GM12878 (cell line): ENCODE measurements around the gene TOM1L2. TPM values are rescaled to one million over a fixed set of nuclear protein-coding genes. Genes with fewer than 3 reads are reported as not detected.

Source experiments
- ATAC-seq: fragments of 200-7000 bp; cut with Tn5 transposase; 3 replicates; pipeline ENCODE4 v1.9.1; 2020; ENCODE audit warnings: mild to moderate bottlenecking, moderate library complexity
- BruUV-seq: library from RNA; stranded (reverse); fragments of 400-500 nt; replicated peaks from 2 replicates; lab custom pipeline; 2021; lab: Mats Ljungman, UMichigan
- CTCF ChIA-PET: fragments of 300-600 bp; sonication (Branson Sonifier 250); formaldehyde crosslinking; extraction: SDS; loops from one replicate; lab custom pipeline; 2021; ENCODE audit warnings: inconsistent platforms; lab: Yijun Ruan, JAX
- POLR2A ChIA-PET: fragments of 350-600 bp; formaldehyde crosslinking; extraction: SDS; loops from one replicate; lab custom pipeline; 2021; ENCODE audit warnings: inconsistent platforms; lab: Charles Lee
- RAD21 ChIA-PET: fragments of 300-600 bp; sonication (Branson Sonifier 250); formaldehyde crosslinking; loops from one replicate; lab custom pipeline; 2023; ENCODE audit warnings: antibody characterized with exemption; ENCODE audit not compliant: unreplicated experiment; lab: Charles Lee
- SMC1A ChIA-PET: fragments of 300-600 bp; sonication (Branson Sonifier 250); formaldehyde crosslinking; loops from one replicate; lab custom pipeline; 2023; ENCODE audit not compliant: unreplicated experiment, uncharacterized antibody; lab: Charles Lee
- DNase-seq: peaks from one replicate; pipeline ENCODE4 v3.0.0-alpha.2; 2011; ENCODE audit warnings: low read depth, low spot score
- FAIRE-seq: peaks from 3 replicates; lab custom pipeline; 2011; peaks lifted over from hg19 to GRCh38; lab: Jason Lieb, UNC
- H2AFZ ChIP-seq: 2 replicates; pipeline ENCODE4 v1.6.0; 2011; ENCODE audit warnings: low read depth, low read length, control low read depth; ENCODE audit not compliant: control insufficient read depth
- H3K27ac ChIP-seq: 2 replicates; pipeline ENCODE4 v1.5.1; 2011; ENCODE audit warnings: control low read depth; ENCODE audit not compliant: control insufficient read depth, insufficient read depth
- H3K27me3 ChIP-seq, 2 experiments: replicated peaks in 1 of 2; 2 replicates each; pipeline versions ENCODE4 v1.6.0 to v1.6.1; 2011; ENCODE audit warnings: low read length in 1 of 2; ENCODE audit not compliant: control insufficient read depth in 2 of 2, insufficient read depth in 2 of 2
- H3K36me3 ChIP-seq, 2 experiments: 2 replicates each; pipeline ENCODE4 v1.5.1; 2011; ENCODE audit warnings: low read length in 1 of 2; ENCODE audit not compliant: control insufficient read depth in 2 of 2, insufficient read depth in 2 of 2
- H3K4me1 ChIP-seq: 2 replicates; pipeline ENCODE4 v1.6.1; 2011; ENCODE audit warnings: mild to moderate bottlenecking, low read length, moderate library complexity, mixed read lengths; ENCODE audit not compliant: control insufficient read depth, insufficient read depth
- H3K4me2 ChIP-seq: 2 replicates; pipeline ENCODE4 v1.6.0; 2011; ENCODE audit warnings: control low read depth; ENCODE audit not compliant: control insufficient read depth, insufficient read depth
- H3K4me3 ChIP-seq: fragments of 200-600 bp; sonication (generic); 2 replicates; pipeline ENCODE4 v1.5.1; 2016
- H3K79me2 ChIP-seq: 2 replicates; pipeline ENCODE4 v1.6.0; 2011; ENCODE audit warnings: low read length; ENCODE audit not compliant: control insufficient read depth, insufficient read depth
- H3K9ac ChIP-seq: 2 replicates; pipeline ENCODE4 v1.8.0; 2011; ENCODE audit warnings: low read length, control low read depth, mixed read lengths; ENCODE audit not compliant: control insufficient read depth, insufficient read depth
- H3K9me3 ChIP-seq: replicated peaks from 3 replicates; pipeline ENCODE4 v1.5.1; 2011; ENCODE audit warnings: mild to moderate bottlenecking, low read length; ENCODE audit not compliant: control insufficient read depth, insufficient read depth
- H4K20me1 ChIP-seq: 2 replicates; pipeline ENCODE4 v1.6.0; 2011; ENCODE audit not compliant: control insufficient read depth, insufficient read depth
- CEBPB ChIP-seq, 2 experiments: fragments of 150-350 bp in 1 of 2; IDR thresholded peaks; 2 replicates each; pipeline ENCODE4 v1.6.1; 2012 to 2014; ENCODE audit warnings: low read depth in 2 of 2, low read length in 2 of 2, borderline replicate concordance in 1 of 2, inconsistent platforms in 1 of 2
- HDAC2 ChIP-seq: fragments of 200-600 bp; sonication (generic); IDR thresholded peaks from 2 replicates; pipeline ENCODE4 v1.6.1; 2017
- HDAC6 ChIP-seq: fragments of 200-600 bp; sonication (generic); IDR thresholded peaks from one replicate; pipeline ENCODE4 v1.8.0; 2017; ENCODE audit warnings: antibody characterized with exemption; ENCODE audit not compliant: unreplicated experiment
- HDGF ChIP-seq: fragments of 450-650 bp; IDR thresholded peaks from 2 replicates; pipeline ENCODE4 v1.6.1; 2016; ENCODE audit warnings: antibody characterized with exemption
- IKZF1 ChIP-seq: fragments of 450-650 bp; conservative IDR thresholded peaks from 2 replicates; pipeline ENCODE4 v1.6.1; 2017; ENCODE audit warnings: antibody characterized with exemption, mild to moderate bottlenecking
- NFYB ChIP-seq: IDR thresholded peaks from 2 replicates; pipeline ENCODE4 v1.6.1; 2011; ENCODE audit warnings: low read depth, mild to moderate bottlenecking, low read length, improper control_type of control experiment, moderate library complexity; ENCODE audit not compliant: insufficient read depth
- NR2C1 ChIP-seq: fragments of 450-650 bp; IDR thresholded peaks from 2 replicates; pipeline ENCODE4 v1.6.1; 2017; ENCODE audit warnings: antibody characterized with exemption, mild to moderate bottlenecking, moderate library complexity
- NR2C2 ChIP-seq: IDR thresholded peaks from 2 replicates; pipeline ENCODE4 v1.6.1; 2011; ENCODE audit warnings: borderline replicate concordance, low read depth; ENCODE audit not compliant: control insufficient read depth, insufficient read length
- PML ChIP-seq: IDR thresholded peaks from 2 replicates; pipeline ENCODE4 v1.6.1; 2012; ENCODE audit warnings: low read length, inconsistent platforms
- POLR2AphosphoS5 ChIP-seq: IDR thresholded peaks from 2 replicates; pipeline ENCODE4 v1.6.1; 2011; ENCODE audit warnings: mild to moderate bottlenecking, low read length, inconsistent platforms
- SIN3A ChIP-seq: IDR thresholded peaks from 2 replicates; pipeline ENCODE4 v1.6.1; 2012; ENCODE audit warnings: low read depth, low read length, improper control_type of control experiment
- SREBF2 ChIP-seq: IDR thresholded peaks from 2 replicates; pipeline ENCODE4 v1.6.1; 2012; ENCODE audit warnings: mild to moderate bottlenecking, low read length
- SUPT20H ChIP-seq: IDR thresholded peaks from 2 replicates; pipeline ENCODE4 v1.6.1; 2011; ENCODE audit warnings: low read depth, mild to moderate bottlenecking, low read length, moderate library complexity, borderline replicate concordance; ENCODE audit not compliant: control insufficient read depth
- TAF1 ChIP-seq: IDR thresholded peaks from 2 replicates; pipeline ENCODE4 v1.6.1; 2011; ENCODE audit warnings: mild to moderate bottlenecking, low read depth, low read length, borderline replicate concordance
- TCF3 ChIP-seq: IDR thresholded peaks from 2 replicates; pipeline ENCODE4 v1.6.1; 2012; ENCODE audit warnings: low read depth, mild to moderate bottlenecking, low read length, borderline replicate concordance; ENCODE audit not compliant: insufficient read depth
- ZNF207 ChIP-seq: fragments of 450-650 bp; IDR thresholded peaks from 2 replicates; pipeline ENCODE4 v1.6.1; 2014; ENCODE audit warnings: antibody characterized with exemption, mild to moderate bottlenecking, borderline replicate concordance
- ZNF384 ChIP-seq: IDR thresholded peaks from 2 replicates; pipeline ENCODE4 v1.6.1; 2012; ENCODE audit warnings: low read depth, mild to moderate bottlenecking, low read length, improper control_type of control experiment, borderline replicate concordance
- ZNF622 ChIP-seq: fragments of 450-650 bp; IDR thresholded peaks from 2 replicates; pipeline ENCODE4 v1.6.1; 2017; ENCODE audit warnings: mild to moderate bottlenecking, inconsistent platforms
- ZSCAN29 ChIP-seq: fragments of 450-650 bp; IDR thresholded peaks from 2 replicates; pipeline ENCODE4 v1.6.1; 2017; ENCODE audit warnings: mild to moderate bottlenecking, moderate library complexity
- WGBS: methylation state at CpG from one replicate; pipeline ENCODE4 v1.1.6; 2016; ENCODE audit warnings: low lambda C conversion rate; ENCODE audit not compliant: insufficient replicate concordance, insufficient coverage; ENCODE audit errors: missing lambda C conversion rate; 5-methylcytosine and 5-hydroxymethylcytosine counted together
- in situ Hi-C: fragments of 300-500 bp; cut with MboI; formaldehyde crosslinking; loops from 9 replicates; pipeline ENCODE4 v1.14.3; 2018; ENCODE audit warnings: mixed read lengths
- intact Hi-C: fragments of 100-400 bp; cut with micrococcal nuclease; formaldehyde crosslinking; loops from one replicate; pipeline ENCODE4 v1.14.2; 2022; ENCODE audit not compliant: unreplicated experiment
- polyA plus RNA-seq, 11 experiments: library from polyadenylated mRNA; depleted of rRNA in 4 of 11; unstranded in 6 of 11; stranded (reverse) in 5 of 11; fragments of >200 nt; fragmentation: Nextera tagmentation in 4 of 11; fragmentation: Illumina TruSeq in 1 of 11; extraction: Ambion mirVana in 4 of 11; extraction: Trizol in 1 of 11; gene quantifications; 1 replicate in 1 of 11; 2 replicates in 10 of 11; pipeline versions ENCODE4 v1.2.1 to v1.2.3, GENCODE V29; 2011 to 2016; ENCODE audit warnings: inconsistent platforms in 2 of 11, missing spikeins in 2 of 11, low read depth in 1 of 11
- total RNA-seq, 4 experiments: library from RNA; depleted of rRNA in 3 of 4; stranded (reverse); fragments of >200 nt in 3 of 4; fragmentation: Illumina TruSeq in 1 of 4; extraction: Trizol in 1 of 4; gene quantifications; 2 replicates each; pipeline versions ENCODE4 v1.2.1 to v1.2.3, GENCODE V29; 2013 to 2021
- TF ChIP-seq, protein P1 (sequence below): IDR thresholded peaks from 2 replicates; pipeline ENCODE4 v1.6.1; 2012; ENCODE audit warnings: mild to moderate bottlenecking, low read depth, low read length

The TOM1L2 gene
- total and polyA plus RNA-seq, 10 of the 15 experiments (the other 5 are each of a cell fraction or from before 2014, with no cell fraction given), result 0.19 to 19.2 (median 8.1) TPM

DNA sequence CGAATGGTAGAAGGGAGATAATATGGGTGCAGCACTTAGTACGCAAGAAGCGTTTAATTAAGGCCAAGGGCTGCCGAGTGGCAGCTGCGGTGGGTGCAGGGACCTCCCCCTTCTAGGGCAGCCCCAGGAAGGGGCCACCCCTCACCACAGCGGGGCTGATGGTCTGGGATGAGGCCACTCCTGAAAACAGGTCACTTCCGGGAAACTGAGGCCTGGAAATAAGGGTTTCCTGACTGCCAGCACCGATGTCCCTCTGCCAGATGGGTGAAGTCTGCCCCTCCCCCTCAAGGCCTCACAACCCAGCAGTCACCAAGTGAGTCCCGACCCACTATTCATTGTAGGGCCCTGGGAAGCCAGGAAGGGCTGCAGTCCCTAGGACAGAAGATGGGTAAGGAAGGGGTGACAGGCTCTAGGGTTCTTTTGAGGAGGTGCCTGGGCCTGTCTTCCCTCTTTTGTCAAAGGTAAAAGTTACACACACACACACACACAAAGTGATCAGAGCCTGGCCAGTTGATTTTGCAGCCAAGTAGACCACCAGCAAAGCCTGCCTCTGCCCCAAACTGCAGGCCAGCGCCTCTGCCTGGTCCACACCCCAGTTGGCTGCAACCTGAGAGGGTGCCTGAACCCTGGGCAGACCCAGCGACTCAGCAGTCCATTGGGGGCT is 147.9 kb downstream of the TOM1L2 start:
- Histone ChIP-seq H3K9me3 (no peaks in the 10 kb centered on the region), H3K9ac (peak overlapping the region; percentile 61), H3K27me3 (no peaks in the 10 kb centered on the region), H4K20me1 (no peaks in the 10 kb centered on the region; the same call in 1 of the 2 replicates), H3K79me2 (no peaks in the 10 kb centered on the region; the same call in 1 of the 2 replicates), H3K4me2 (peak overlapping the region; percentile 95), H3K27ac (peak overlapping the region; percentile 82), H2AFZ (peak overlapping the region; percentile 71), H3K4me3 (peak overlapping the region; percentile 38), H3K4me1 (peaks cover 47% of the 10 kb centered on the region), H3K36me3 (no peaks in the 10 kb centered on the region; a peak in 1 of 4 replicates)
- in situ Hi-C loops (no loop called here), intact Hi-C loops (loop anchor here (5.0 kb wide), 1 partner anchor 213 kb away; the partner anchor contains the start of genes ATPAF2 and GID4)
- ChIA-PET POLR2A (interaction anchor here (0.6 to 10.9 kb wide), 2 partner anchors 11 to 206 kb away, joined by 4 to 163 read pairs; partner anchors contain the start of gene SREBF1), CTCF (no interaction called here), SMC1A (interaction anchor here (1.5 to 1.8 kb wide), 2 partner anchors 9 to 12 kb away, joined by 4 to 5 read pairs; no protein-coding TSS in a partner anchor), RAD21 (interaction anchor here (0.6 to 9.0 kb wide), 3 partner anchors 12 to 142 kb away, joined by 3 to 105 read pairs (median 4); partner anchors contain the start of gene SREBF1)
- BruUV-seq, result no TSS peak
- no peak for FAIRE-seq
- WGBS, result 22% methylated on average over 11 of the region's 11 CpGs
- DNase-seq, result no peak
- peak; percentile 39 for ATAC-seq
- TF ChIP-seq ZNF622 (no peak), IKZF1 (peak; percentile 60), PML (no peak), ZSCAN29 (no peak), HDGF (no peak; the same call in 1 of the 2 replicates), NFYB (no peak), HDAC2 (no peak), SIN3A (no peak), TCF3 (no peak), CEBPB (IDR thresholded peaks at IDR 0.05; ENCODE audit: borderline replicate concordance in 1 of 2, low read depth in 2 of 2, low read length in 2 of 2) (no peak), ZNF384 (no peak), TAF1 (no peak), ZNF207 (0 out of 2 replicates have a peak, but pooled peaks have one; percentile 30), SUPT20H (no peak), NR2C1 (no peak), SREBF2 (no peak), POLR2AphosphoS5 (no peak), HDAC6 (no peak), NR2C2 (no peak)
- TF ChIP-seq, protein P1, sequence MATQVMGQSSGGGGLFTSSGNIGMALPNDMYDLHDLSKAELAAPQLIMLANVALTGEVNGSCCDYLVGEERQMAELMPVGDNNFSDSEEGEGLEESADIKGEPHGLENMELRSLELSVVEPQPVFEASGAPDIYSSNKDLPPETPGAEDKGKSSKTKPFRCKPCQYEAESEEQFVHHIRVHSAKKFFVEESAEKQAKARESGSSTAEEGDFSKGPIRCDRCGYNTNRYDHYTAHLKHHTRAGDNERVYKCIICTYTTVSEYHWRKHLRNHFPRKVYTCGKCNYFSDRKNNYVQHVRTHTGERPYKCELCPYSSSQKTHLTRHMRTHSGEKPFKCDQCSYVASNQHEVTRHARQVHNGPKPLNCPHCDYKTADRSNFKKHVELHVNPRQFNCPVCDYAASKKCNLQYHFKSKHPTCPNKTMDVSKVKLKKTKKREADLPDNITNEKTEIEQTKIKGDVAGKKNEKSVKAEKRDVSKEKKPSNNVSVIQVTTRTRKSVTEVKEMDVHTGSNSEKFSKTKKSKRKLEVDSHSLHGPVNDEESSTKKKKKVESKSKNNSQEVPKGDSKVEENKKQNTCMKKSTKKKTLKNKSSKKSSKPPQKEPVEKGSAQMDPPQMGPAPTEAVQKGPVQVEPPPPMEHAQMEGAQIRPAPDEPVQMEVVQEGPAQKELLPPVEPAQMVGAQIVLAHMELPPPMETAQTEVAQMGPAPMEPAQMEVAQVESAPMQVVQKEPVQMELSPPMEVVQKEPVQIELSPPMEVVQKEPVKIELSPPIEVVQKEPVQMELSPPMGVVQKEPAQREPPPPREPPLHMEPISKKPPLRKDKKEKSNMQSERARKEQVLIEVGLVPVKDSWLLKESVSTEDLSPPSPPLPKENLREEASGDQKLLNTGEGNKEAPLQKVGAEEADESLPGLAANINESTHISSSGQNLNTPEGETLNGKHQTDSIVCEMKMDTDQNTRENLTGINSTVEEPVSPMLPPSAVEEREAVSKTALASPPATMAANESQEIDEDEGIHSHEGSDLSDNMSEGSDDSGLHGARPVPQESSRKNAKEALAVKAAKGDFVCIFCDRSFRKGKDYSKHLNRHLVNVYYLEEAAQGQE, result no peak
